H1 (cell line): Measurements from ENCODE around the gene NPC1L1. TPM values are rescaled to one million over a fixed set of nuclear protein-coding genes. Genes with fewer than 3 reads are reported as not detected.

Experiments
- CTCF ChIA-PET: fragments of 300-600 bp; sonication (Branson Sonifier 250); formaldehyde crosslinking; loops from one replicate; lab custom pipeline; 2021; ENCODE audit not compliant: partially characterized antibody; lab: Charles Lee
- POLR2A ChIA-PET: fragments of 300-600 bp; sonication (Branson Sonifier 250); formaldehyde crosslinking; loops from one replicate; lab custom pipeline; 2021; ENCODE audit warnings: inconsistent platforms; ENCODE audit not compliant: partially characterized antibody; lab: Charles Lee
- DNase-seq, 2 experiments: peaks; one replicate each; pipeline versions ENCODE4 v3.0.0 to v3.0.0-alpha.2; 2010 to 2022; ENCODE audit warnings: low spot score in 2 of 2, low read depth in 1 of 2, mixed read lengths in 1 of 2
- FAIRE-seq: peaks from 2 replicates; lab custom pipeline; 2011; peaks lifted over from hg19 to GRCh38; lab: Jason Lieb, UNC
- H2AFZ ChIP-seq: 2 replicates; pipeline ENCODE4 v1.8.1; 2012; ENCODE audit warnings: low read length, inconsistent platforms
- H2AK5ac ChIP-seq: 2 replicates; pipeline ENCODE4 v1.6.1; 2013; ENCODE audit warnings: low read depth, low read length
- H2BK120ac ChIP-seq: replicated peaks from 2 replicates; pipeline ENCODE3; 2013; ENCODE audit warnings: low read depth, low read length, inconsistent platforms
- H2BK12ac ChIP-seq: 2 replicates; pipeline ENCODE4 v1.6.1; 2013; ENCODE audit warnings: low read depth, low read length
- H2BK15ac ChIP-seq: 2 replicates; pipeline ENCODE4 v1.6.1; 2013; ENCODE audit warnings: low read length
- H2BK20ac ChIP-seq: 2 replicates; pipeline ENCODE4 v1.6.1; 2013; ENCODE audit warnings: low read length
- H2BK5ac ChIP-seq: 2 replicates; pipeline ENCODE4 v1.6.1; 2013; ENCODE audit warnings: low read depth, low read length
- H3K14ac ChIP-seq: 2 replicates; pipeline ENCODE4 v1.6.1; 2013; ENCODE audit warnings: inconsistent platforms; ENCODE audit not compliant: insufficient read length
- H3K18ac ChIP-seq: 2 replicates; pipeline ENCODE4 v1.6.1; 2013; ENCODE audit warnings: low read length; ENCODE audit errors: extremely low read depth
- H3K23ac ChIP-seq: 2 replicates; pipeline ENCODE4 v1.6.1; 2013; ENCODE audit warnings: inconsistent platforms; ENCODE audit not compliant: insufficient read length
- H3K23me2 ChIP-seq: 2 replicates; pipeline ENCODE4 v1.6.1; 2013; ENCODE audit warnings: low read depth, low read length
- H3K27ac ChIP-seq: 2 replicates; pipeline ENCODE4 v1.6.1; 2011; ENCODE audit warnings: low read depth, low read length, inconsistent platforms
- H3K27me3 ChIP-seq, 4 experiments: replicated peaks in 1 of 4; 1 replicate in 1 of 4; 2 replicates in 3 of 4; pipeline versions ENCODE4 v1.6.1 to v1.8.1; 2011 to 2013; ENCODE audit warnings: low read length in 3 of 4, mild to moderate bottlenecking in 3 of 4, inconsistent platforms in 2 of 4, mixed read lengths in 2 of 4, moderate library complexity in 1 of 4; ENCODE audit not compliant: control insufficient read depth in 3 of 4, insufficient read depth in 3 of 4; ENCODE audit errors: extremely low read depth in 1 of 4
- H3K36me3 ChIP-seq, 4 experiments: 2 replicates each; pipeline versions ENCODE4 v1.6.1 to v1.8.1; 2011 to 2013; ENCODE audit warnings: mild to moderate bottlenecking in 4 of 4, low read length in 3 of 4, moderate library complexity in 2 of 4, control low read depth in 1 of 4, inconsistent platforms in 1 of 4; ENCODE audit not compliant: insufficient read depth in 4 of 4, control insufficient read depth in 2 of 4
- H3K4ac ChIP-seq: replicated peaks from 2 replicates; pipeline ENCODE3; 2013; ENCODE audit warnings: low read length, low read depth, mixed read lengths, inconsistent platforms; ENCODE audit not compliant: insufficient read length
- H3K4me1 ChIP-seq, 4 experiments: replicated peaks in 1 of 4; 1 replicate in 1 of 4; 2 replicates in 3 of 4; pipeline versions ENCODE4 v1.6.1 to v1.8.1; 2011 to 2013; ENCODE audit warnings: low read length in 3 of 4, inconsistent platforms in 2 of 4, mixed read lengths in 1 of 4; ENCODE audit not compliant: insufficient read depth in 4 of 4, control insufficient read depth in 3 of 4
- H3K4me2 ChIP-seq, 2 experiments: 2 replicates each; pipeline versions ENCODE4 v1.6.1 to v1.8.1; 2011 to 2013; ENCODE audit warnings: low read depth in 2 of 2, low read length in 2 of 2, control low read depth in 1 of 2, inconsistent platforms in 1 of 2, mild to moderate bottlenecking in 1 of 2; ENCODE audit not compliant: insufficient read depth in 1 of 2
- H3K4me3 ChIP-seq, 4 experiments: fragments of 200-600, 300-600 bp in 1 of 4; sonication (generic), shearing (Covaris generic), sonication (Bioruptor Twin) in 1 of 4; 2 replicates each; pipeline versions ENCODE4 v1.5.1 to v1.8.1; 2011 to 2016; ENCODE audit warnings: low read length in 4 of 4, low read depth in 3 of 4, control low read depth in 2 of 4, inconsistent platforms in 2 of 4, mild to moderate bottlenecking in 2 of 4, mixed read lengths in 1 of 4, moderate library complexity in 1 of 4; ENCODE audit not compliant: insufficient read depth in 2 of 4; ENCODE audit errors: extremely low read depth in 1 of 4
- H3K56ac ChIP-seq: replicated peaks from 2 replicates; pipeline ENCODE3; 2013; ENCODE audit warnings: low read depth, mild to moderate bottlenecking, mixed read lengths, low read length, inconsistent platforms; ENCODE audit not compliant: insufficient read length
- H3K79me1 ChIP-seq: 2 replicates; pipeline ENCODE4 v1.6.1; 2013; ENCODE audit warnings: low read depth, low read length, control low read depth
- H3K79me2 ChIP-seq, 2 experiments: 2 replicates each; pipeline versions ENCODE4 v1.6.1 to v1.8.1; 2012 to 2013; ENCODE audit warnings: low read length in 2 of 2, mild to moderate bottlenecking in 2 of 2, inconsistent platforms in 1 of 2; ENCODE audit not compliant: insufficient read depth in 2 of 2, control insufficient read depth in 1 of 2
- H3K9ac ChIP-seq, 4 experiments: replicated peaks in 1 of 4; 1 replicate in 1 of 4; 2 replicates in 3 of 4; pipeline versions ENCODE4 v1.6.1 to v1.8.1; 2011 to 2013; ENCODE audit warnings: low read depth in 3 of 4, low read length in 3 of 4, control low read depth in 2 of 4, mild to moderate bottlenecking in 2 of 4, moderate library complexity in 2 of 4, inconsistent platforms in 1 of 4; ENCODE audit errors: extremely low read depth in 1 of 4
- H3K9me3 ChIP-seq, 2 experiments: 2 replicates each; pipeline versions ENCODE4 v1.6.1 to v1.8.1; 2012 to 2013; ENCODE audit warnings: mild to moderate bottlenecking in 2 of 2, moderate library complexity in 2 of 2, control low read depth in 1 of 2, inconsistent platforms in 1 of 2, low read depth in 1 of 2, low read length in 1 of 2, mixed read lengths in 1 of 2; ENCODE audit not compliant: insufficient read depth in 2 of 2
- H4K20me1 ChIP-seq, 2 experiments: replicated peaks in 1 of 2; 2 replicates each; pipeline versions ENCODE3 to v1.8.1; 2011 to 2013; ENCODE audit warnings: inconsistent platforms in 2 of 2, low read length in 2 of 2, mild to moderate bottlenecking in 1 of 2; ENCODE audit not compliant: insufficient read depth in 2 of 2, control insufficient read depth in 1 of 2
- H4K5ac ChIP-seq: 2 replicates; pipeline ENCODE4 v1.6.1; 2013; ENCODE audit warnings: low read length, low read depth, mixed read lengths, inconsistent platforms; ENCODE audit not compliant: insufficient read length
- H4K8ac ChIP-seq: 2 replicates; pipeline ENCODE4 v1.8.0; 2013; ENCODE audit warnings: mild to moderate bottlenecking, moderate library complexity, low read length, inconsistent platforms; ENCODE audit not compliant: insufficient read depth; ENCODE audit errors: extremely low read depth
- H4K91ac ChIP-seq: replicated peaks from 2 replicates; pipeline ENCODE3; 2013; ENCODE audit warnings: low read length, mixed read lengths, inconsistent platforms; ENCODE audit not compliant: insufficient read length
- POLR2A ChIP-seq, 2 experiments: IDR thresholded peaks; 1 replicate in 1 of 2; 2 replicates in 1 of 2; pipeline ENCODE4 v1.6.1; 2011; ENCODE audit warnings: low read depth in 2 of 2, low read length in 2 of 2, mild to moderate bottlenecking in 2 of 2; ENCODE audit errors: control extremely low read depth in 1 of 2
- USF2 ChIP-seq: IDR thresholded peaks from 2 replicates; pipeline ENCODE4 v1.6.1; 2011; ENCODE audit warnings: low read length, improper control_type of control experiment
- WGBS, 2 experiments: shearing (Covaris generic) in 1 of 2; methylation state at CpG; one replicate each; pipeline versions ENCODE4 v1.1.6 to v1.1.7; 2013 to 2015; ENCODE audit warnings: low lambda C conversion rate in 2 of 2, mixed read lengths in 2 of 2, inconsistent platforms in 1 of 2, low coverage in 1 of 2, missing lambda C conversion rate in 1 of 2; ENCODE audit not compliant: insufficient replicate concordance in 2 of 2, insufficient coverage in 1 of 2, insufficient read length in 1 of 2; ENCODE audit errors: extremely low coverage in 1 of 2, missing lambda C conversion rate in 1 of 2; 5-methylcytosine and 5-hydroxymethylcytosine counted together
- polyA plus RNA-seq, 7 experiments: library from polyadenylated mRNA; depleted of rRNA in 3 of 7; stranded (reverse) in 5 of 7; unstranded in 2 of 7; fragments of >200 nt in 5 of 7; fragments of 200-250 nt in 2 of 7; gene quantifications; 1 replicate in 5 of 7; 2 replicates in 1 of 7; 4 replicates in 1 of 7; pipeline versions ENCODE4 v1.2.1 to v1.2.3, GENCODE V29; 2011 to 2013; ENCODE audit warnings: missing spikeins in 2 of 7, mixed read lengths in 2 of 7
- total RNA-seq: library from RNA; stranded (reverse); fragmentation: NEBNext Ultra II Directional; extraction: Animal tissue kit (Norgen Biotek cat#: 25700); gene quantifications from 2 replicates; pipeline ENCODE4 v1.2.1, GENCODE V29; 2021

Gene NPC1L1
- total and polyA plus RNA-seq, 2 of the 8 experiments (the other 6 are each of a cell fraction or from before 2014, with no cell fraction given), result 0.06 to 0.21 TPM

- H4K20me1 ChIP-seq, result peaks cover 0 to 12% of the 10 kb centered on the region in 2 experiments
- no peak overlapping the region for H4K8ac ChIP-seq
- no peak overlapping the region for H2BK15ac ChIP-seq
- no peak overlapping the region for H3K9ac ChIP-seq
- no peaks in the 10 kb centered on the region; a peak in 1 of 4 replicates for H3K79me2 ChIP-seq
- H3K36me3 ChIP-seq, result peaks cover 6 to 15% (median 12%) of the 10 kb centered on the region in 4 experiments; a peak in 7 of 8 replicates
- H2BK5ac ChIP-seq, result no peak overlapping the region
- H3K23me2 ChIP-seq, result no peaks in the 10 kb centered on the region
- H2AK5ac ChIP-seq, result no peak overlapping the region
- no peak overlapping the region for H3K56ac ChIP-seq
- no peak overlapping the region for H2BK20ac ChIP-seq
- no peak for DNase-seq
- CTCF ChIA-PET, result interaction anchor here (0.8 to 10.2 kb wide), 3 partner anchors 12 to 84 kb away, joined by 3 to 98 read pairs (median 4); partner anchors contain the start of gene NPC1L1
- H3K14ac ChIP-seq, result no peak overlapping the region
- H2BK120ac ChIP-seq, result no peak overlapping the region
- FAIRE-seq, result no peak
- no peaks in the 10 kb centered on the region for H3K79me1 ChIP-seq
- H2AFZ ChIP-seq, result no peak overlapping the region
- no peak overlapping the region for H4K91ac ChIP-seq
- no peak overlapping the region for H3K18ac ChIP-seq
- whole genome bisulfite sequencing, 2 experiments, result 84% methylated on average over 6 of the region's 6 CpGs; no CpG with 5 or more reads in 1 of the 2 experiments
- POLR2A ChIA-PET, result interaction anchor here (1.2 to 8.3 kb wide), 9 partner anchors 10 to 113 kb away, joined by 3 to 89 read pairs (median 4); partner anchors contain the start of genes DDX56 and NUDCD3
- H4K5ac ChIP-seq, result no peak overlapping the region
- H3K4me3 ChIP-seq, result no peak overlapping the region
- H3K4ac ChIP-seq, result no peak overlapping the region
- no peak for TF ChIP-seq USF2
- TF ChIP-seq POLR2A (IDR thresholded peaks at IDR 0.05; ENCODE audit: control extremely low read depth in 1 of 2, low read depth in 2 of 2, low read length in 2 of 2), result peak in 1 of 2 experiments; percentile 6; a peak in 1 of 3 replicates
- no peaks in the 10 kb centered on the region for H3K9me3 ChIP-seq
- no peak overlapping the region for H3K4me2 ChIP-seq
- H3K23ac ChIP-seq, result no peak overlapping the region
- no peak overlapping the region for H3K27ac ChIP-seq
- H3K27me3 ChIP-seq, result no peaks in the 10 kb centered on the region; a peak in 1 of 7 replicates
- no peak overlapping the region for H2BK12ac ChIP-seq
- no peaks in the 10 kb centered on the region; a peak in 1 of 7 replicates for H3K4me1 ChIP-seq
Observed at GRCh38 chr7:44561481-44561880, 20.4 kb upstream of the NPC1L1 start.
